ENCODE data around the gene ATP6V1C2. TPM values are rescaled to one million over a fixed set of nuclear protein-coding genes. Genes with fewer than 3 reads are reported as not detected.

ATP6V1C2 gene
- total RNA-seq, 1 donor from 2014 or later: 0.69 TPM

GRCh38 chr2:10717628-10718027, 3.8 kb upstream of the ATP6V1C2 start:
- H3K27me3 ChIP-seq (ENCODE audit: low read depth): peaks cover 67% of the 10 kb centered on the region
- no peaks in the 10 kb centered on the region for H3K36me3 ChIP-seq
- intact Hi-C loops (cut with micrococcal nuclease): no loop called here
- no peak for TF ChIP-seq CTCF (IDR thresholded peaks at IDR 0.05; ENCODE audit: borderline replicate concordance)
- no peak for DNase-seq
- H3K4me3 ChIP-seq: no peak overlapping the region
- no peak overlapping the region for H3K27ac ChIP-seq (replicated peaks)
- H3K9me3 ChIP-seq (replicated peaks): no peaks in the 10 kb centered on the region
- peaks cover 15% of the 10 kb centered on the region for H3K4me1 ChIP-seq

DNA sequence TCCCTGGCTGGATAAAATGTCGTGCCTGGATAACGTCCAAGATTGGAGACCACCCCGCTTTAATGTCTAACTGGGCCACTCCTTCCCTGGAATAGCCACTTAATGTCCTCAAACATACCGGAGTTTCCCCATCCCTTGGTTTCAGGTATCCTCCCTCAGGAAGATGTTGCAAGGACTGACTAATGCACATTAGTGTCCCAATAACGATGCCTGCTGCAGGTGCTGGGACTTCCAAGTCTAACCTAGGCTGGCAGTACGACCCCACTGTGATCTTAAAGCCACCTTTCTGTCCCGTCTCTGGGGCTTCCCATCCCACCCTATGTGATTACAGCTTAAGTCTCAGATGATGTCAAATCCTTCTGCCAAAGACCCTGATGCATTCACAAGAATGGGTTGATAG, 1.1 kb upstream of the ATP6V1C2 start:
- H3K4me3 ChIP-seq: no peak overlapping the region
- H3K4me1 ChIP-seq: peaks cover 15% of the 10 kb centered on the region
- intact Hi-C loops (cut with micrococcal nuclease): no loop called here
- H3K36me3 ChIP-seq: no peaks in the 10 kb centered on the region
- no peak for DNase-seq
- no peaks in the 10 kb centered on the region for H3K9me3 ChIP-seq (replicated peaks)
- no peak overlapping the region for H3K27ac ChIP-seq (replicated peaks)
- TF ChIP-seq CTCF (IDR thresholded peaks at IDR 0.05; ENCODE audit: borderline replicate concordance): no peak
- H3K27me3 ChIP-seq (ENCODE audit: low read depth): peaks cover 77% of the 10 kb centered on the region

- H3K27me3 ChIP-seq (ENCODE audit: low read depth): peaks cover 77% of the 10 kb centered on the region
- no peak for DNase-seq
- intact Hi-C loops (cut with micrococcal nuclease): no loop called here
Measured at GRCh38 chr2:10720947-10721395, 459 bp upstream of the ATP6V1C2 start.

DNA sequence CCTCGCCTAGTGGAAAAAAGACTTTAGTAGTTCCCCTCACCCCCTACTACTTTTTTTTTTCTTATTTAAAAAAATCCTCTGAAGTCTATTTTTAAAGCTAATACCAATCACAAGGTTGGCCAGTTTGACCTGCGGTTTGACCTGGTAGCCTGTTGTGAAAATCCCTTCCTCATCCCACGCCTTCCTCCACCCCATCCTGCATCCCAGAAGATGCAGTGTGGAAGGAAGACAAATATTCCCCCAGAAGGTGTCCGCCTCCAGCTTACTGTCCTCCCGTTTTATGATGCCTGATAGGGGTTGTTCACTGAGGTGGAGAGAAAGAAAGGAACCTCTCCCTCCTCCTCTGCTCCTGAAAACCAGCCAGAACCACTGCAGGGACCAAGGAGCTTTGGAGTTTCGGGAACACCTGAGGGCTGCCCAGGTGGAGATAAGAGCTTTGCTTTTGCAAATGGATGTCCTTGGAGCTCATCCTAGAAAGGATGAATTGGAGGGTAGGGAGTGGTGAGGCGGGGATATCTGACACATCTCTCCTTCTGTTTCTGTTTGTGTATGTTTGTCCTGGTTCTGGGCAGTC, 909 bp downstream of the ATP6V1C2 start:
- no peak for TF ChIP-seq CTCF (IDR thresholded peaks at IDR 0.05; ENCODE audit: borderline replicate concordance)
- intact Hi-C loops (cut with micrococcal nuclease): no loop called here
- Histone ChIP-seq H3K27me3 (ENCODE audit: low read depth) (peaks cover 87% of the 10 kb centered on the region), H3K4me1 (peaks cover 15% of the 10 kb centered on the region), H3K9me3 (replicated peaks) (no peaks in the 10 kb centered on the region), H3K4me3 (peak overlapping the region; percentile 64), H3K36me3 (no peaks in the 10 kb centered on the region), H3K27ac (replicated peaks) (no peak overlapping the region)
- no peak for DNase-seq

More at GRCh38 chr2:10720947-10721395, 459 bp upstream of the ATP6V1C2 start:
- Histone ChIP-seq H3K27ac (replicated peaks) (no peak overlapping the region), H3K4me3 (peak overlapping the region; percentile 64), H3K36me3 (no peaks in the 10 kb centered on the region), H3K9me3 (replicated peaks) (no peaks in the 10 kb centered on the region), H3K4me1 (peaks cover 15% of the 10 kb centered on the region)
- no peak for TF ChIP-seq CTCF (IDR thresholded peaks at IDR 0.05; ENCODE audit: borderline replicate concordance)

DNA sequence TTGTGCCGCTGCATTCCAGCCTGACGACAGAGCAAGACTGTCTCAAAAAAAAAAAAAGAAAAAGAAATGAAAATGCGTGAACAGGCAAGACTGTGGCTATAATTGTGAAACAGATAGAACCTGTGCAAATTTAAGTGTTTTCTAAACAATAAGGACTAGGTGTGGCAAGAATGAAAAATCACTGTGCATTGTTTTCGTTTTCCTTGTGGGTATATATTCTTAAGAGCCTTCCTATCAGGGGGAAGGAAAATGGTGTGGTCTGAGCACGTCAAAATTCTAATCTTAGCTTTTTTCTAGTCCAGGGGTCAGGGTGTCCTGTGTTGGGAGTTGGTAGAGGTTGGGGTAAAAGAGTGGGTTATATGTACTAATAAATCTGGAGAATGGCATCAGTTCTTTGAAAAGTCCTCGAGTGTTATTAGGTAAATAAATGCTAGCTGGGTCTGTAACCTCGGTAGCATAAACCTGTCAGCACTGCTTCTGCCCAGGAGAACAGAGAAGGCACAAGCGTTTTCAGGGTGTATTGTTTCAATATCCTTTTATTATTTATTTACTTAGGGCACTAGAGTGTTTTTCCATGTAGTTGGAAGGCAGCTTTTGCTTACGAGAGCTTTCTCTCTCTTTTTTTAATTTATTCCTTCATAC, 11.6 kb downstream of the ATP6V1C2 start:
- no peak for TF ChIP-seq CTCF (IDR thresholded peaks at IDR 0.05; ENCODE audit: borderline replicate concordance)
- Histone ChIP-seq H3K4me1 (peaks cover 3% of the 10 kb centered on the region), H3K27me3 (ENCODE audit: low read depth) (peaks cover 17% of the 10 kb centered on the region), H3K4me3 (no peak overlapping the region), H3K27ac (replicated peaks) (no peak overlapping the region), H3K9me3 (replicated peaks) (no peaks in the 10 kb centered on the region), H3K36me3 (no peaks in the 10 kb centered on the region)
- intact Hi-C loops (cut with micrococcal nuclease): no loop called here
- no peak for DNase-seq
